GM12872 (cell line): Measurements from ENCODE around the gene CTIF.

Experiments
- CTCF ChIP-seq: IDR thresholded peaks from 3 replicates; pipeline ENCODE4 v1.5.1; 2011; ENCODE audit warnings: low read depth, mild to moderate bottlenecking, low read length, moderate library complexity; ENCODE audit not compliant: insufficient read depth

Gene CTIF

GRCh38 chr18:48887905-48888772, 349.3 kb downstream of the CTIF start:
- TF ChIP-seq CTCF, result no peak

GRCh38 chr18:48888773-48889080, 349.9 kb downstream of the CTIF start:
- no peak for TF ChIP-seq CTCF

GRCh38 chr18:48889115-48889941, 350.5 kb downstream of the CTIF start:
- TF ChIP-seq CTCF, result no peak

GRCh38 chr18:48889981-48890762, 351.3 kb downstream of the CTIF start:
- no peak for TF ChIP-seq CTCF

GRCh38 chr18:48891721-48892120, 352.9 kb downstream of the CTIF start:
- TF ChIP-seq CTCF, result no peak

- no peak for TF ChIP-seq CTCF
Observed at GRCh38 chr18:48892146-48892855, 353.5 kb downstream of the CTIF start.
